Sigmoid colon (tissue), 7 donors: ENCODE data around the gene IL1RN. TPM values are rescaled to one million over a fixed set of nuclear protein-coding genes. Genes with fewer than 3 reads are reported as not detected.

Experiments used
- DNase-seq: peaks from one replicate; pipeline ENCODE4 v3.0.0-alpha.2; 2019
- H3K27ac ChIP-seq, 4 donors: fragments of 200-600 bp; sonication (generic); one replicate each; pipeline ENCODE4 v1.5.1; 2016 to 2019; ENCODE audit warnings: mild to moderate bottlenecking in 1 of 4
- H3K27me3 ChIP-seq, 3 donors: fragments of 200-600 bp; sonication (generic); one replicate each; pipeline ENCODE4 v1.5.1; 2019; ENCODE audit warnings: mild to moderate bottlenecking in 1 of 3
- H3K36me3 ChIP-seq, 4 donors: fragments of 200-600 bp; sonication (generic); one replicate each; pipeline ENCODE4 v1.5.1; 2016 to 2019
- H3K4me1 ChIP-seq, 4 donors: fragments of 200-600 bp; sonication (generic); one replicate each; pipeline ENCODE4 v1.5.1; 2017 to 2019
- H3K4me3 ChIP-seq, 4 donors: fragments of 200-600 bp; sonication (generic); one replicate each; pipeline ENCODE4 v1.5.1; 2017 to 2019; ENCODE audit warnings: mild to moderate bottlenecking in 2 of 4, moderate library complexity in 1 of 4
- H3K9me3 ChIP-seq, 4 donors: fragments of 200-600 bp in 3 of 4; sonication (generic) in 3 of 4; one replicate each; pipeline versions ENCODE4 v1.5.1 to v1.6.1; 2013 to 2019
- CTCF ChIP-seq, 4 experiments: fragments of 450-650 bp in 3 of 4; fragments of 200-600 bp in 1 of 4; IDR thresholded peaks; one replicate each; pipeline ENCODE4 v1.5.1; 2016 to 2019; ENCODE audit warnings: antibody characterized with exemption in 4 of 4, mild to moderate bottlenecking in 3 of 4, moderate library complexity in 2 of 4
- EP300 ChIP-seq, 4 donors: sonication (generic); formaldehyde crosslinking; IDR thresholded peaks; one replicate each; pipeline ENCODE4 v1.6.1; 2017; ENCODE audit warnings: antibody characterized with exemption in 4 of 4
- POLR2A ChIP-seq, 2 donors: fragments of 450-650 bp; IDR thresholded peaks; one replicate each; pipeline ENCODE4 v1.6.1; 2016; ENCODE audit warnings: antibody characterized with exemption in 2 of 2, mild to moderate bottlenecking in 2 of 2, moderate library complexity in 2 of 2
- POLR2AphosphoS5 ChIP-seq, 4 donors: sonication (generic); formaldehyde crosslinking; IDR thresholded peaks; one replicate each; pipeline ENCODE4 v1.6.1; 2017; ENCODE audit warnings: antibody characterized with exemption in 4 of 4
- WGBS, 2 donors: extraction: QIAGEN DNeasy Blood & Tissue Kit; methylation state at CpG; one replicate each; pipeline ENCODE4 v1.1.7; 2013; 5-methylcytosine and 5-hydroxymethylcytosine counted together
- intact Hi-C: fragments of 100-400 bp; cut with DNase I; formaldehyde crosslinking; loops from one replicate; pipeline ENCODE4 v1.15.1; 2023
- polyA plus RNA-seq, 3 donors: library from polyadenylated mRNA; stranded (reverse); fragments of 200-250 nt; gene quantifications; one replicate each; pipeline ENCODE4 v1.2.3, GENCODE V29; 2013
- total RNA-seq, 4 donors: library from RNA; depleted of rRNA; stranded (reverse); fragments of >200 nt; gene quantifications; one replicate each; pipeline ENCODE4 v1.1.0, GENCODE V29; 2016
- donor health status: healthy with polysubstance abuse.
- donor health status: Bipolar disorder and iron deficiency.
- donor health status: healthy.

The IL1RN gene
- total and polyA plus RNA-seq, 7 donors, result 0.55 to 19.9 (median 6.6) TPM; not detected in 2

GRCh38 chr2:113141451-113141850, 14.1 kb downstream of the IL1RN start:
- 88 to 95% methylated on average over 6 of the region's 6 CpGs for WGBS, 2 donors
- Histone ChIP-seq H3K27me3 (no peaks in the 10 kb centered on the region), H3K9me3 (no peaks in the 10 kb centered on the region), H3K4me1 (no peaks in the 10 kb centered on the region), H3K36me3 (no peaks in the 10 kb centered on the region), H3K4me3 (no peak overlapping the region), H3K27ac (no peak overlapping the region)
- DNase-seq, result no peak
- TF ChIP-seq EP300 (IDR thresholded peaks at IDR 0.05) (no peak), CTCF (IDR thresholded peaks at IDR 0.05) (no peak), POLR2A (IDR thresholded peaks at IDR 0.05) (no peak), POLR2AphosphoS5 (IDR thresholded peaks at IDR 0.05) (no peak)
- intact Hi-C loops, result no loop called here

GRCh38 chr2:113142290-113142689, 14.9 kb downstream of the IL1RN start:
- no peak for DNase-seq

GRCh38 chr2:113144259-113144658, 16.9 kb downstream of the IL1RN start:
- no peaks in the 10 kb centered on the region for H3K36me3 ChIP-seq
- TF ChIP-seq POLR2A (IDR thresholded peaks at IDR 0.05) (no peak), CTCF (IDR thresholded peaks at IDR 0.05) (no peak), POLR2AphosphoS5 (IDR thresholded peaks at IDR 0.05) (no peak), EP300 (IDR thresholded peaks at IDR 0.05) (no peak)
- no peak overlapping the region for H3K27ac ChIP-seq
- intact Hi-C loops, result no loop called here
- H3K4me3 ChIP-seq, result no peak overlapping the region
- WGBS, 2 donors, result 92% methylated on average over 4 of the region's 4 CpGs
- H3K27me3 ChIP-seq, result no peaks in the 10 kb centered on the region
- no peaks in the 10 kb centered on the region for H3K4me1 ChIP-seq
- no peak for DNase-seq
- no peaks in the 10 kb centered on the region for H3K9me3 ChIP-seq

More at GRCh38 chr2:113142290-113142689, 14.9 kb downstream of the IL1RN start:
- Histone ChIP-seq H3K4me3 (no peak overlapping the region), H3K4me1 (no peaks in the 10 kb centered on the region), H3K36me3 (no peaks in the 10 kb centered on the region), H3K27ac (no peak overlapping the region), H3K9me3 (no peaks in the 10 kb centered on the region), H3K27me3 (no peaks in the 10 kb centered on the region)
- TF ChIP-seq CTCF (IDR thresholded peaks at IDR 0.05) (no peak), POLR2AphosphoS5 (IDR thresholded peaks at IDR 0.05) (no peak), POLR2A (IDR thresholded peaks at IDR 0.05) (no peak), EP300 (IDR thresholded peaks at IDR 0.05) (no peak)
- intact Hi-C loops, result no loop called here
- WGBS, 2 donors, result 76 to 96% methylated on average over 2 of the region's 2 CpGs

GRCh38 chr2:113148606-113149552, 21.5 kb downstream of the IL1RN start:
- intact Hi-C loops, result no loop called here
- no peak overlapping the region for H3K4me3 ChIP-seq

More at GRCh38 chr2:113148606-113149552, 21.5 kb downstream of the IL1RN start:
- WGBS, 2 donors, result 67 to 81% methylated on average over 8 of the region's 8 CpGs
- Histone ChIP-seq H3K9me3 (no peaks in the 10 kb centered on the region), H3K36me3 (no peaks in the 10 kb centered on the region), H3K27me3 (no peaks in the 10 kb centered on the region), H3K27ac (no peak overlapping the region), H3K4me1 (no peaks in the 10 kb centered on the region)
- TF ChIP-seq POLR2AphosphoS5 (IDR thresholded peaks at IDR 0.05) (no peak), CTCF (IDR thresholded peaks at IDR 0.05) (no peak), EP300 (IDR thresholded peaks at IDR 0.05) (no peak), POLR2A (IDR thresholded peaks at IDR 0.05) (no peak)
- DNase-seq, result no peak
